Measurements from ENCODE around the gene MTUS2. TPM values are rescaled to one million over a fixed set of nuclear protein-coding genes. Genes with fewer than 3 reads are reported as not detected.

The MTUS2 gene
- total and polyA plus RNA-seq, 2 donors (not counting 3 experiments of a cell fraction or from before 2014, with no cell fraction given) = not detected

- no peak for DNase-seq (ENCODE audit: low read depth, low spot score)
- Histone ChIP-seq H3K4me3 (replicated peaks in 1 of 3; ENCODE audit: insufficient read depth in 1 of 3, low read depth in 1 of 3, low read length in 3 of 3) (no peak overlapping the region), H3K79me2 (ENCODE audit: control insufficient read depth, insufficient read depth, low read length) (no peaks in the 10 kb centered on the region), H3K9ac (replicated peaks; ENCODE audit: extremely low read depth, insufficient read depth, low read length) (no peak overlapping the region), H2AFZ (ENCODE audit: low read depth, low read length) (no peak overlapping the region), H3K27ac (ENCODE audit: insufficient read depth, low read depth, low read length) (no peak overlapping the region), H3K9me3 (replicated peaks; ENCODE audit: control insufficient read depth, insufficient read depth, low read length) (no peaks in the 10 kb centered on the region), H3K36me3 (ENCODE audit: control insufficient read depth in 2 of 2, extremely low read depth in 1 of 2, insufficient read depth in 2 of 2, low read length in 2 of 2) (no peaks in the 10 kb centered on the region), H3K4me2 (ENCODE audit: insufficient read depth, low read length) (no peak overlapping the region), H4K20me1 (replicated peaks; ENCODE audit: control insufficient read depth, extremely low read depth, insufficient read depth, low read length) (no peaks in the 10 kb centered on the region), H3K4me1 (ENCODE audit: control insufficient read depth, extremely low read depth, insufficient read depth, low read length) (no peaks in the 10 kb centered on the region), H3K27me3 (ENCODE audit: control insufficient read depth in 2 of 2, insufficient read depth in 2 of 2, low read length in 2 of 2) (peaks cover 0 to 1% of the 10 kb centered on the region in 2 experiments), H3K9me1 (replicated peaks; ENCODE audit: control insufficient read depth, extremely low read depth, insufficient read depth, low read length) (no peaks in the 10 kb centered on the region)
- intact Hi-C loops (cut with micrococcal nuclease) = no loop called here
- no peak for FAIRE-seq
- BruUV-seq (replicated peaks) = no TSS peak
- no peak for TF ChIP-seq CTCF (IDR thresholded peaks at IDR 0.05; ENCODE audit: extremely low read depth in 1 of 2, insufficient read depth in 1 of 2, low read depth in 1 of 2, low read length in 2 of 2)
- TF ChIP-seq POLR2A (IDR thresholded peaks at IDR 0.05; ENCODE audit: low read depth, low read length) = no peak
- TF ChIP-seq JUN (IDR thresholded peaks at IDR 0.05; ENCODE audit: borderline replicate concordance, insufficient read depth, insufficient read length, low read depth) = no peak
- TF ChIP-seq FOS (IDR thresholded peaks at IDR 0.05; ENCODE audit: borderline replicate concordance, insufficient read depth, low read length) = no peak
- TF ChIP-seq MYC (IDR thresholded peaks at IDR 0.05; ENCODE audit: low read depth, low read length) = no peak
- TF ChIP-seq GATA2 (IDR thresholded peaks at IDR 0.05; ENCODE audit: insufficient read depth, insufficient read length, low read depth, low read length) = no peak
- TF ChIP-seq MAX (IDR thresholded peaks at IDR 0.05; ENCODE audit: insufficient read depth, insufficient read length) = no peak
- TF ChIP-seq POLR2AphosphoS5 (IDR thresholded peaks at IDR 0.05; ENCODE audit: insufficient read depth, low read depth, low read length) = no peak
- no peak for TF ChIP-seq EZH2 (IDR thresholded peaks at IDR 0.05; ENCODE audit: borderline replicate concordance, low read depth, low read length, severe bottlenecking)
- dilution Hi-C loops (cut with MboI; ENCODE audit: extremely low pct_ligation_motif_present, low sequenced_read_pairs) = no loop called here
- ChIA-PET POLR2A (no interaction called here), CTCF (no interaction called here)
Measured at GRCh38 chr13:29355029-29355428, 534.9 kb downstream of the MTUS2 start.
